Upper lobe of left lung (tissue), 6 donors: ENCODE measurements around the gene PRKAA2. TPM values are rescaled to one million over a fixed set of nuclear protein-coding genes. Genes with fewer than 3 reads are reported as not detected.

Experiments used
- ATAC-seq, 2 donors: fragments of 200-7000 bp; cut with Tn5 transposase; one replicate each; pipeline ENCODE4 v1.9.1; 2022; ENCODE audit warnings: mild to moderate bottlenecking in 2 of 2, moderate library complexity in 2 of 2; ENCODE audit not compliant: low FRiP score in 2 of 2
- DNase-seq, 2 donors: peaks; one replicate each; pipeline ENCODE4 v3.0.0-alpha.2; 2019 to 2020
- H3K27ac ChIP-seq, 4 donors: fragments of 200-600 bp; sonication (generic); one replicate each; pipeline ENCODE4 v1.5.1; 2016 to 2019
- H3K27me3 ChIP-seq, 4 donors: fragments of 200-600 bp; sonication (generic); one replicate each; pipeline ENCODE4 v1.5.1; 2017 to 2019
- H3K36me3 ChIP-seq, 4 donors: fragments of 200-600 bp; sonication (generic); one replicate each; pipeline ENCODE4 v1.5.1; 2016 to 2019
- H3K4me1 ChIP-seq, 4 donors: fragments of 200-600 bp; sonication (generic); one replicate each; pipeline ENCODE4 v1.5.1; 2018 to 2019
- H3K4me3 ChIP-seq, 4 donors: fragments of 200-600 bp; sonication (generic); one replicate each; pipeline ENCODE4 v1.5.1; 2017 to 2019; ENCODE audit warnings: mild to moderate bottlenecking in 2 of 4, moderate library complexity in 1 of 4
- H3K9me3 ChIP-seq, 4 donors: fragments of 200-600 bp; sonication (generic); one replicate each; pipeline ENCODE4 v1.5.1; 2018 to 2019
- CTCF ChIP-seq, 6 experiments: fragments of 450-650 bp in 4 of 6; fragments of 200-600 bp in 2 of 6; sonication (generic) in 2 of 6; IDR thresholded peaks; one replicate each; pipeline ENCODE4 v1.5.1; 2016 to 2019; ENCODE audit warnings: antibody characterized with exemption in 6 of 6
- EP300 ChIP-seq, 4 donors: sonication (generic); formaldehyde crosslinking; IDR thresholded peaks; one replicate each; pipeline ENCODE4 v1.5.1; 2017; ENCODE audit warnings: antibody characterized with exemption in 4 of 4, control low read depth in 2 of 4
- POLR2A ChIP-seq, 4 donors: fragments of 450-650 bp; IDR thresholded peaks; one replicate each; pipeline ENCODE4 v1.5.1; 2016 to 2017; ENCODE audit warnings: antibody characterized with exemption in 4 of 4, mild to moderate bottlenecking in 2 of 4
- POLR2AphosphoS5 ChIP-seq, 2 donors: sonication (generic); formaldehyde crosslinking; IDR thresholded peaks; one replicate each; pipeline ENCODE4 v1.5.1; 2017; ENCODE audit warnings: antibody characterized with exemption in 2 of 2
- WGBS, 2 donors: methylation state at CpG; one replicate each; pipeline ENCODE4 v1.1.5; 2017 to 2018; 5-methylcytosine and 5-hydroxymethylcytosine counted together
- total RNA-seq, 6 donors: library from RNA; depleted of rRNA in 4 of 6; stranded (reverse); fragments of >200 nt in 4 of 6; gene quantifications; one replicate each; pipeline versions ENCODE4 v1.1.0 to v1.2.1, GENCODE V29; 2016 to 2021
- donor health status: DM: no; HTN: no; CAD: no; lungs with moderate emphysema.
- donor health status: DM: no; HTN: yes; CAD: no; lungs with severe emphysema.

Gene PRKAA2
- total RNA-seq, 6 donors from 2014 or later, result 0.78 to 8.2 (median 1.6) TPM

GRCh38 chr1:56715156-56715555, 70.0 kb downstream of the PRKAA2 start:
- no peaks in the 10 kb centered on the region for H3K4me1 ChIP-seq
- 59 to 71% methylated on average over 1 of the region's 1 CpG for WGBS, 2 donors
- H3K36me3 ChIP-seq, result no peaks in the 10 kb centered on the region
- DNase-seq, result no peak
- no peaks in the 10 kb centered on the region for H3K9me3 ChIP-seq
- no peak overlapping the region for H3K4me3 ChIP-seq
- no peak overlapping the region for H3K27ac ChIP-seq
- ATAC-seq, result no peak
- H3K27me3 ChIP-seq, result no peaks in the 10 kb centered on the region
- TF ChIP-seq CTCF (IDR thresholded peaks at IDR 0.05) (no peak), POLR2A (IDR thresholded peaks at IDR 0.05) (no peak), EP300 (IDR thresholded peaks at IDR 0.05) (no peak), POLR2AphosphoS5 (IDR thresholded peaks at IDR 0.05) (no peak)

DNA sequence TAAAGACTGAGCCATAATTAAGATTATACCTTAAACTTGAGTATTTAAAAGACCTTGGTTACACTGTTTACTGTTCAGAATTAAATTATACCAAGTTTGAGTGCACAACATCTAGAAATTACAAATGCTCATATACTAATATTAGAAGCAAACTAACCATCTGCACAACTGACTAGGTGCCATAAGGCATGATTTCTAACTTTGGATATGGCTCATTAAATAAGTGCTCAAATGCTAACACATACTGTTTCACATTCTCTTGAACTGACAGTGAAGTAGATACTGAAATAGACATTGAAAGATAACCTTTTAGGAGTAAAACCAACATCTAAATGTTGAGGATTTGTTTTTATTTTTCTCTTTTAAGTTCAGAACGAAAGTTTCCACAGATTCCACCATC, 74.1 kb downstream of the PRKAA2 start:
- DNase-seq, result no peak
- H3K27ac ChIP-seq, result no peak overlapping the region
- no peaks in the 10 kb centered on the region for H3K4me1 ChIP-seq
- TF ChIP-seq CTCF (IDR thresholded peaks at IDR 0.05) (no peak), EP300 (IDR thresholded peaks at IDR 0.05) (no peak), POLR2AphosphoS5 (IDR thresholded peaks at IDR 0.05) (no peak), POLR2A (IDR thresholded peaks at IDR 0.05) (no peak)
- H3K4me3 ChIP-seq, result no peak overlapping the region
- ATAC-seq, result no peak
- H3K36me3 ChIP-seq, result no peaks in the 10 kb centered on the region
- 40 to 67% methylated on average over 1 of the region's 1 CpG for WGBS, 2 donors
- H3K9me3 ChIP-seq, result no peaks in the 10 kb centered on the region
- no peaks in the 10 kb centered on the region for H3K27me3 ChIP-seq

- H3K27me3 ChIP-seq, result no peaks in the 10 kb centered on the region
- no peaks in the 10 kb centered on the region for H3K4me1 ChIP-seq
- ATAC-seq, result no peak
- no peak for TF ChIP-seq POLR2AphosphoS5 (IDR thresholded peaks at IDR 0.05)
- no peak for TF ChIP-seq EP300 (IDR thresholded peaks at IDR 0.05)
- no peak for TF ChIP-seq POLR2A (IDR thresholded peaks at IDR 0.05)
- TF ChIP-seq CTCF (IDR thresholded peaks at IDR 0.05), result no peak
- H3K27ac ChIP-seq, result no peak overlapping the region
- H3K36me3 ChIP-seq, result no peaks in the 10 kb centered on the region
- no peak overlapping the region for H3K4me3 ChIP-seq
- no peaks in the 10 kb centered on the region for H3K9me3 ChIP-seq
- DNase-seq, result no peak
Observed at GRCh38 chr1:56726706-56727105, 81.6 kb downstream of the PRKAA2 start.

- H3K27me3 ChIP-seq, result no peaks in the 10 kb centered on the region
- no peaks in the 10 kb centered on the region for H3K4me1 ChIP-seq
- TF ChIP-seq POLR2A (IDR thresholded peaks at IDR 0.05) (no peak), POLR2AphosphoS5 (IDR thresholded peaks at IDR 0.05) (no peak), EP300 (IDR thresholded peaks at IDR 0.05) (no peak), CTCF (IDR thresholded peaks at IDR 0.05) (no peak)
- 81 to 88% methylated on average over 2 of the region's 2 CpGs for WGBS, 2 donors
- H3K36me3 ChIP-seq, result no peaks in the 10 kb centered on the region
- H3K9me3 ChIP-seq, result no peaks in the 10 kb centered on the region
- H3K27ac ChIP-seq, result no peak overlapping the region
- no peak for DNase-seq
- H3K4me3 ChIP-seq, result no peak overlapping the region
- no peak for ATAC-seq
Observed at GRCh38 chr1:56728964-56729363, 83.8 kb downstream of the PRKAA2 start.

DNA sequence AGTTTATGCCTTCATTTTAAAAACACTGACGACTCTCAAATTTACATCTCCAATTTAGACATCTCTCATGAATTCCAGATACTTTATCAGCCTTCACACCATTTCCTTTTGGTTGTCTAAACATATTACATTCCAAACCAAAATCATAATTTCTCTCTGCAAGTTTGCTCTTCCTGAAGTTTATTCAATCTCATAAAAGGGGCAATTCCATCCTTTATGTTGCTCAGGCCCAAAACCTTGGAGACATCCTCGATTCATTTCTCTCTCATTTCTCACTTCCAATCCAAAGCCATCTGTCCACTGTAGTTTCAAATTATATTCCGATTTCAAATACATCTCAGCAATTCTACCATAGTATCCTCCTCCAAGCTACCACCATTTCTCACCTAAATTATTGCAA, 100.1 kb downstream of the PRKAA2 start:
- ATAC-seq (no peak), DNase-seq (no peak)
- no peak overlapping the region for H3K4me3 ChIP-seq
- TF ChIP-seq CTCF (IDR thresholded peaks at IDR 0.05), result no peak
- no peaks in the 10 kb centered on the region for H3K9me3 ChIP-seq
- WGBS, 2 donors, result 72 to 82% methylated on average over 3 of the region's 3 CpGs
- H3K4me1 ChIP-seq, result no peaks in the 10 kb centered on the region
- no peak overlapping the region for H3K27ac ChIP-seq
- no peaks in the 10 kb centered on the region for H3K36me3 ChIP-seq
- H3K27me3 ChIP-seq, result no peaks in the 10 kb centered on the region
